GM18520 (cell line): Measurements from ENCODE around the gene LCN12.

Experiments
- ATAC-seq: cut with Tn5 transposase; IDR thresholded peaks from one replicate; pipeline ENCODE4 v1.9.1; 2021; ENCODE audit not compliant: unreplicated experiment

Gene LCN12

DNA sequence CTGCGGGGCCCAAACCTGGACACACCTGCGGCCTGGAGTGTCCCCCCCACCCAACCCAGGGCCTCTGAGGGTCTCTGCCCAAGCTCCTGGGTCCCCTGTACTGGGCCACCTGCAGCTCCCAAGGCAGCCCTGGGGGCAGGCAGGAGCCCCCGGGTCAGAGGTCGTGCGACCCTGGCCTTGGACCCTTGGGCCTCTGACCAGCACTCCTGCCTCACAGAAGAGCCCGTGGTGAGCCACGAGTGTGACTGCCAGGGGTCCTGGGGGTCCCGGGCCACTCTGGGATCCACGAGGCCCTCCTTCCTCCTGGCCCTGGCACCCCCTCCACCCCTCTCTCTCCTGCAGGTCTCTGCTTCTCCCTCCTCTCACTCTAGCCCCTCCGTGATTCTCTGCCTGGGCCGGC is 20.3 kb downstream of the LCN12 start:
- ATAC-seq, result no peak

DNA sequence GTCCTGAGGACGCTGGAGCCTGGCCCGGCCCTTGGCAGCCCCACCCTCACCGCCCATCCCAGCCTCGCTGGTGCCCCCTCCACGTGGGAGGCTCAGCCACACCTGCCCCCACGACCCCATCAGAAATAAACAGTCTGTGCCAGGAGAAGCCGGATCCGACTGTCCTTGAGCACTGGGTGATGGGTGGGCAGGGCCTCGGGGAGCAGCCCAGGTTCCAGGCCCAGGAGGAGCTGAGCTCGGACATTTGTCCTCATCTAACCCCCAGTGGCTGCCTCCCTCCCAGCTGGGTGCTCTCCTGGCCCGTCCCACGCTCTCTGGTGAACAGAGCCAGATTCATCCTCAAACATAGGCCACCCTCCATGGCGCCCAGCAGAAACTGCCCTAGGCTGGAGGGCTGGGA is 20.7 kb downstream of the LCN12 start:
- ATAC-seq, result no peak

DNA sequence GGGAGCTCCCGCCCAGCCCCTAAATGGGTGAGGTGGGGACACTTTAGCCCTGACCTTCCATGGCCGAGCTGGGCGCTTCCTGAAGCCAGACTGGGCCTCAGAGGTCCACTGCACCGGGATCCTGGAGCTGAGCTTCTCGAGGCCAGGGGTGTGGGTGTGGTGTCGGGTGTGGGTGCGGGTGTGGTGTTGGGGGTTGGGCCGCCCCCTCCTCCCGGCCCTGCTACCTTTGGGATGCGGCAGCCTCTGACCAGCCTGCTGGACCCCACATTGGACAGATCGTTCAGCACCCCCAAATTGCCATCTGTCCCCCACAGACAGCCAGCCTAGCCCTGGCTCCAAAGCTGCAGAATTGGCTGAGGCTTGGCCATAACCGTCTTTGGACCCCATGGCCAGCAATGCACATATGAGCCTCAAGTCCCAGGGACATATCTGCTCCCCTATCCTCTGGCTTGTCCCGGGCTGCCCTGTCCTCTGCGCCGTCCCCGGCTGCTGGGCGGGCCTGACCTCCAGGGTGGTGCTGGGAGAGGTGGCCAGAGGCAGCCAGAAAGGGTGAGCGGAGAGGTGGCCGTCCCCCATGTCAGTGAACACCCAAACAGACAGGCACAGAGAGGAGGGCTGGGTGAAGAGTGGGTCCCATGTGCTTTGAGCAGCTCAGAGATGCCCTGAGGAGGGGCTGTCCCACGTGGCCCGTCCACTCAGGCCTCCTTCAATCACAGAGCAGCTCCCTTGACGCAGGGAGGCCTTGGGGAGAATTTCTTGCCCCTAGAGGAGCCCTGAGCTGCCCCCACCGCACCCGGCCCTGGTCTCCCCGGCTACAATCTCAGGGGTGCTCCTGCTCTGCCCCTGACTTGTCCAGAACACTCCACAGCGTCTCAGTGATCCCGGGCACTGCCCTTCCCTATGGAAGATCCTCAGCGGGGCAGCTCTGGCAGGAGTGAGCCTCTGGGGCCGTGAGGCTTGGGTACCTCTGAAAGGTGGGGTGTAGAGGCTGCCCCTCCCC is 21.8 kb downstream of the LCN12 start:
- no peak for ATAC-seq

DNA sequence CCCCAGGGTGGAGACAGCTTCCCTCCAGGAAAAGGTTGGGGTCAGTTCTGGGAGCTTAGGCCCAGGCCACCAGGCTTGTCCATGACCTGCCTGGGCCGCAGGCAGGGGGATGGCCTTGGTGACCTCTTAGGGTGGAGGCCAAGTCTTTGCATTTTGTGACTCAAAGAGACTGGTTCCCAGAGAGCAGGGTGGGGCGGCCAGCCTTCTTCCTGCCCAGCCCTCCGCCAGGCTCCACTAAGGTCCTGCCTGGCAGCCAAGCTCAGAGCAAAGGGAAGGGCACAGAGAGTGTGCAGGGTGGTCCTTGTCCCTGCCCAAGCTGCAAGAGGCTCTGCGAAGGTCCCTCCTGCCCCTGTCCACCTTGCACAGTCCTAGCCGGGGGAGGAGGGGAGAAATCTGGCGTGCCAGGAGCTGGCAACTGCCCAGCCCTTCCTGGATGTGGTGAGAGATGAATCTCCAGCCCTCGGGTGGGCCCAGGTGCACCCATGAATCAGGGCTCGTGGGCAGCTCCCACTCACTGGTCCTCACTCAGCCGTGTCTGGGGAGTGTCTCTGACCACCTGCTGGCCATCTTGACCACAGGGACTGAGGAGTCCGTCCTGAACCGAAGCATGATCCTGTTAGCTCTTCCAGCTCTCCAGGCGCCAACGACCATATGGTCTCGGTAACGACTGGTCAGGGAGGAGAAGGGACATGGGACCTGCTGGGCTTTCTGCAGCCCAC is 22.9 kb downstream of the LCN12 start:
- ATAC-seq, result no peak

DNA sequence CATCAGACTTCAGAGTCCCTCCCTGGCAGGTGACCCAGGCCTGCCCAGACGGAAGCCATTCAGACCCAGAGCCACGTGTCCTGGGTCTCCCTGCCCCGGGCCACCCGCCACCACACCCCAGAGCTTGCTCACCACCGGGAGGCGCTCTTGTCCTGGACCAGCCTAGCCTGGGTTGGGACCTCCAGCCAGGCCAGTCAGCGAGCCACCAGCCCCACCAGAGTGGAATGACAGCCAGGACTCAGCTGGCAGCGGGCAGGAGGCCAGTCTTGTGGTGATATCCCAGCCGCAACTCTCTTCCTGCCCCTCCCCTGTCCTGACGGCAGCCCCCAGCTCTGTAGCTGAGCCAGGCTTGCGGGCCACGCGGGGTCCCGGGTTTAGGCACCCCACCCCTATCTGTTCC is 23.6 kb downstream of the LCN12 start:
- ATAC-seq, result no peak

DNA sequence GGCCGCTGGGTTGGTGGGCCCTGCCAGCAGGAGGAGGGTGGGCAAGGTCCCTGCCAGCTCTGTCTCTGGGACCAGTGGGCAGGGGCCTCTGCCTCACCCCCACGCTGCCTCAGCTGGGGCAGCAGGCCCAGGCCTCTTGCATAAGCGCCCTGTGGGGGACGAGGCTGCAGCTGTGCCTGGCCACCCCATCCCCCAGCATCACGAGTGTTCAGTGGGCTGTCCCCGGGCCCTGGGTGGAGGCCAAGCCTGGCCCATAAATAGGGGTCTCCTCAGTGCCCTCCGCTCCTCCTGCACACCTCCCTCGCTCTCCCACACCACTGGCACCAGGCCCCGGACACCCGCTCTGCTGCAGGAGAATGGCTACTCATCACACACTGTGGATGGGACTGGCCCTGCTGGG is 25.1 kb downstream of the LCN12 start, which contains the start of gene PTGDS:
PTGDS (plus strand) TSS at position 282 of the 400 bp plus-strand sequence; CDS start at position 357, 75 bp downstream.
- no peak for ATAC-seq

DNA sequence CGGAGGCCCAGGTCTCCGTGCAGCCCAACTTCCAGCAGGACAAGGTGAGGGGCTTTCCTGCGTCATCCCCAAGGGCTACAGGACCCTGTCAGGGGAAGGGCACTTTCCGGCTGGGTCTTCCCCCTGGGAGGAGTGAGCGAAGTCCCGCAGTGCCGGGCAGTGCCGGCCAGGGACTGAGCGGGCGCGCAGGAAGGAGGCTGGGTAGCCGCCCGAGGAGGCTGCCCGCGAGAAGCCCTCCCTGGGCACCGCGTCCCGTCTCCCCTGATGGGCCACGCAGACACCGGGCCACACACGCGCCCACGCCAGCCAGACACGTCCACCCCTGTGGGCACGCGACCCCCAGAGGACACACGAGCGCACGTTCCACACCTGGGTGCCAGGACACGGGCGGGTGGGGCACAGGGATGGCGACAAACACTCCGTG is 25.6 kb downstream of the LCN12 start:
- no peak for ATAC-seq

DNA sequence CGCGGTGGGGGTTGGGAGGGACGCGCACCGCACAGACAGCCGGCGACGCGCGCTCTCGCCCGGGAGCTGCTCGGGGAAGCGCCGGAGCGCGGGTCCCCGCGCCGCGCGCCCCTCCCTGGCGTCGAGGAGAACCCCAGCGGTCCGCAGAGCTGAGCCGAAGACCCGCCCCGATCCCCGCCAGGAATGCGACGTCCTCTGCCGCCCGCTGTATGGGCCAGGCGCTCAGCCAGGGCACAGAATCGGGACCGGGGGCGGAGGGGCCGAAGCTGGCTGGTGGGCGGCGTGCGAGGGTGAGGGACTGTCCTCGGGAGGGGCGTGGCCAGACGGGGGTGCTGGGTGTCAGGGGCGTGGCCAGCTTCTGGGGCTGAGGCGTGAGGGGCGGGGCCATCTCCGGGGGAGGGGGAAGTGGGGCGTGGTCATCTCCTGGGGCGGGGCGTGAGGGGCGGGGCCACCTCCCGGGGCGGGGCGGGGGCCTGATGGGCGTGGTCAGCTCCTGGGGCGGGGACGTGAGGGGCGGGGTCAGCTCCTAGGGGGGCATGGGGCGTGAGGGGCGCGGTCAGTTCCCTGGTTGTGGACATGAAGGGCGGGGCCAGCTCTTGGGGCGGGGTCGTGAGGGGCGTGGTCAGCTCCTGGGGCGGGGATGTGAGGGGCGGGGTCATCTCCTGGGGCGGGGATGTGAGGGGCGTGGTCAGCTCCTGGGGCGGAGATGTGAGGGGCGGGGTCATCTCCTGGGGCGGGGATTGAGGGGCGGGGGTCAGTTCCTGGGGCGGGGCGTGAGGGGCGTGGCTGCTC is 26.2 kb downstream of the LCN12 start:
- no peak for ATAC-seq

DNA sequence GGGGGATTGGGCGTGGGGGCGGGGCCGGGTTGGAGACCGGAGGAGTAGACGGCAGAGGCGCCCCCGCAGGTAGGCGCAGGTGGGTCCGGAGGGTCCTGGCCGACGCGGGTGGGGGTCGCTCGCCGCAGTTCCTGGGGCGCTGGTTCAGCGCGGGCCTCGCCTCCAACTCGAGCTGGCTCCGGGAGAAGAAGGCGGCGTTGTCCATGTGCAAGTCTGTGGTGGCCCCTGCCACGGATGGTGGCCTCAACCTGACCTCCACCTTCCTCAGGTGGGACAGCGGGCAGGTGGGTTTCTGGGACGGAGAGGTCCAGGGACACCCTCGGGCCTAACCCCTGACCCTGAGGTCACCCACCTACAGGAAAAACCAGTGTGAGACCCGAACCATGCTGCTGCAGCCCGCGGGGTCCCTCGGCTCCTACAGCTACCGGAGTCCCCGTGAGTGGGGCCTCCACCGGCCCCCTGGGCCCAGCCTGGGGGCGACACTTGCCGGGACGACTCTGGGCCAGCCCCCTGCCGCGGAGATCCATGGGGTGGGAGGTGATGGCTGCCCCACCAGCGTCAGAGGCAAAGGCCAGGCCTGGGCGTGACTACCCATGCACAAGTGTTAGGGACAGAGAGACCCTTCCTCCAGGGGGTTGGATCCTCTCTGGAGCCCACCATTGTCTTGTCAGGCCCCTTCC is 26.9 kb downstream of the LCN12 start:
- no peak for ATAC-seq

DNA sequence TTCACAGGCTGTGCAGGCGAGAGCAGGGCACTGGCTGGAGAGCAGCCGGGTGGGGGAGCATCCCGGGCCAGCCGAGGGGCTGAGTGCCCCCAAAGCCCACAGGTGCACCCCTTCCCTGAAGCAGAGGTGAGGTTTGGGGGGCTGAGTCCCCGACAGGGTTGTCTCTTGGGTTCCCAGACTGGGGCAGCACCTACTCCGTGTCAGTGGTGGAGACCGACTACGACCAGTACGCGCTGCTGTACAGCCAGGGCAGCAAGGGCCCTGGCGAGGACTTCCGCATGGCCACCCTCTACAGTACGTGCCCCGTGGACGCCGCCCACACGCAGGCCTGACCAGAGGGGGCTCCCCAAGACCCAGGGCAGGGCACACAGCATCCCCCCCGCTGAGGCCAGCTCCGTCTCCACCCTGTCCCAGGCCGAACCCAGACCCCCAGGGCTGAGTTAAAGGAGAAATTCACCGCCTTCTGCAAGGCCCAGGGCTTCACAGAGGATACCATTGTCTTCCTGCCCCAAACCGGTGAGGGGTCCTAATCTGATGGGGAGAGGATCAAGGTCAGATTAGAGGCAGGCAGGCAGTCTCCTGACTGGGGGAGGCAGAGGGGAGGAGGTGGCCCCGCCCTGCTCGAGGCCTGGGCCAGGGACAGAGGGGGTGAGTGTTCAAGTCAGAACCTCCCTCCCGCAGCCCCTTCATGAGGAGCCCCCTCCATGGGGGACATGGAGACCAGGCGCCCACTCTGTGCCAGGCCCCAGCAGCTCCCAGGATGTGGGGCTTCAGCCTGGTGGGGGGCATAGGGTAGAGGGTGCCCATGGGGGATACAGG is 27.9 kb downstream of the LCN12 start:
- no peak for ATAC-seq

DNA sequence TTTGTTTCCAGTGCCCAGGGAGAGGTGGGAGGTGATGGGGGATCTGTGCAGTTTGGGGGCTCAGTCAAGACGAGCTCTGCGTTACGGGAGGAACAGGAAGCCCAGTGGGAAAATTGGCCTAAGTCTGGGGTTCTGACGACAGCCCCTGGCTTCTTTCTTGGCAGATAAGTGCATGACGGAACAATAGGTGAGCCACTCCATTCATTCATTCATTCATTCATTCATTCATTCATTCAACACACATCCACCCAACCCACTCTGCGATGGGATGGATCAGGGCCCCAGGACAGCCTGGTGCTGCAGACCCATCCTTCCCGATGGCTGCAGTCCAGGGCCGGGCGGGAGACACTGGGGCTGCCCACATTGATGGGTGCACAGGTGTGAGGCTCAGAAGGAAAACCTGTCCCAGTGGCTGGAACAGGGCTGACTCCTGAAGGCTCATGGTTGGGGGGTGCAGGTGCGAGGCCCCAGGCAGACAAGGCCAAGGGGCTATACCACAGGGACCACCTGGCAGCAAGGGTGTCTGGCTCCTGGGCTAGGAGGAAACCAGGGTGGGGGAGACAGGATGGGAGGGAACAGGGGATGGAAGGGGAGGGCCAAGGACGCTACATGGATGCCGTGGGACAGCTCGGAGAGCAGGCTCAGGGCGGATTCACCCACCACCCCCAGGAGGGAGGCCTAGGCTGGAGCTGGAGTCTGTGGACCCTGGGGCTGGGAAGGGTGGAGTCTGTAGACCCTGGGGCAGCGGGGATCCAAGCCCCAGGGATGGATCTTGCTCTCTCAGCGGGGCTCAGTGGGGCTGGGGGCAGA is 28.8 kb downstream of the LCN12 start:
- no peak for ATAC-seq

DNA sequence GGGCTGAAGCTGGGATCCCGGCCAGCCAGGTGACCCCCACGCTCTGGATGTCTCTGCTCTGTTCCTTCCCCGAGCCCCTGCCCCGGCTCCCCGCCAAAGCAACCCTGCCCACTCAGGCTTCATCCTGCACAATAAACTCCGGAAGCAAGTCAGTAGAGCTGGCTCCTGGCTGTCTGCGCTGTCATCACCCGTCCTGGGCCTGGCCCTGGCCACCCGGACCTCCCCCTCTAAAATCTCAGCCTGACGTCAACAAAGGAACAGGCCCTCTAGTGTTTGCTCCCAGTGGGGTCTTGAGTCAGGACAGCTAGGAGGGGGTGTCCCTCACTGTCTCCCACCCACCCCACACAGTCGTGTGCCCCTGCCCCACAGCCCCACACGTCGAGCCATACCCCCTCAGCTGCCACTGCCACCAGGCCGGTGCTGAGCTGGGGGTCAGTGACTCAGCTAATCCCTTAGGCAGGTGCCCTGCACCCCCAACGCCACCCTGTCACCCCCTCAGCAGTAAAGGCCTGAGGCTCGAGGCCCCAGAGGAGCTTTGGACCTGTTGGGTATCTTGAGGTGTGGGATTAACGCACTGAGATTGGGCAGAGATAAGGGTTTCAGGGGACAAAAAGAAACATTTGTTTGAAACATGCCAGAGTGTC is 29.6 kb downstream of the LCN12 start:
- ATAC-seq, result no peak

DNA sequence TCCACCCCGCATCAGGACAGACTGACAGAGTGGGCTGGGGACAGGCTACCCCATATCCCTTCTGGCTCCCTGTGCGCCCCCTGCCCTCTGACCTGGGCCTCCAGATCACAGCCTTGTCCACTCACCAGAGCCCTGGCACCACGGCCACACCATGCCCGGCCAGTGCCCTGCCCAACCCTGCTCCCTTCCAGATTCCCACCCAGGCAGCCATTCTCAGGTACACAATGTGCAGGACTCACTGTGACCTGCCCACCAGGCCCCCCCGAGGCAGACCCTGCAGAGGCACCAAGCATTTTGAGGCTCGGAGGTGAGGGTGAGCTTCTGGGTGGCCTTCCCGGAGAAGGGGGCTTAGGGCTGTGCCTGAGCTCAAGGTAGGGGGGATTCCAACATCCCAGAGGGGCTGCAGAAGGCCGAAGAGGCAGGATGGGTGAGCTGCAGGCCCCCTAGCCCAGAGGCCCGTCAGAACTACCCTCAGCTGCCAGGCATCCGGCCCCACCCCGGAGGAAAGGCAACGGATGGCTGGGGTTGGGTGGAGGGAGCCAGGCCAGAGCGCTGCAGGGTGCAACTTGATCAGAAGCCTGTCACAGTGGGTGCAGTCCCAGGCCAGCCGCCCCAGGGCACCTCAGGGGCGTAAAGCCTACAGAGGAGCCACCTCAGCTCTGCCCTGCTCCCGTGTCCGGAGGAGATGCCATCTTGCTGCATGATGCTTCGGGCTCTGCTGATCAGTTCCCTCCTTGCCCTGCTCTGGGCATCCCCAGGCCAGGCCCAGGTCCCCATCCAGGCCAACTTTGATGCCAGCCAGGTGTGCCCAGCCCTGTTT is 30.4 kb downstream of the LCN12 start, which contains the start of gene LCNL1:
LCNL1 (plus strand) TSS at position 762 of the 820 bp plus-strand sequence. CDS start 594 bp downstream, outside the sequence.
- no peak for ATAC-seq

DNA sequence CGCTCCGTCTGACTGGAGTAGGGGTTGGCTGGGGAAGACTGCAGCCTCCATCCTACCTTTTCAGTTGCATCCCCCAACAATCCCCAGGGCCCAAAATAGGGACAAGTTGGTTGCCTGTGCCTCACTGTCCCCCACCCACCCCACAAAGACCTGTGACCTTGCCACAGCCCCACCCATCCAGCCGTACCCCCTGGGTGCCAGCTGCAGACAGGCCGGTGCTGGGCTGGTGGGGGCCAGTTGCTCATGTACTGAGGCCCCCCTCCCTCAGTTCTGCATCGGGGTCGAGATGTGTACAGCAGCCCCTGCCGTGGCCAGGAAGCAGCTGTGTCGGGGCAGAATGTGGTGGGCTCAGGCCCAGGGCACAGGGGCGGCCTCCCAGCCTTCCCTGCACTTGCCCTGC is 31.1 kb downstream of the LCN12 start:
- no peak for ATAC-seq

DNA sequence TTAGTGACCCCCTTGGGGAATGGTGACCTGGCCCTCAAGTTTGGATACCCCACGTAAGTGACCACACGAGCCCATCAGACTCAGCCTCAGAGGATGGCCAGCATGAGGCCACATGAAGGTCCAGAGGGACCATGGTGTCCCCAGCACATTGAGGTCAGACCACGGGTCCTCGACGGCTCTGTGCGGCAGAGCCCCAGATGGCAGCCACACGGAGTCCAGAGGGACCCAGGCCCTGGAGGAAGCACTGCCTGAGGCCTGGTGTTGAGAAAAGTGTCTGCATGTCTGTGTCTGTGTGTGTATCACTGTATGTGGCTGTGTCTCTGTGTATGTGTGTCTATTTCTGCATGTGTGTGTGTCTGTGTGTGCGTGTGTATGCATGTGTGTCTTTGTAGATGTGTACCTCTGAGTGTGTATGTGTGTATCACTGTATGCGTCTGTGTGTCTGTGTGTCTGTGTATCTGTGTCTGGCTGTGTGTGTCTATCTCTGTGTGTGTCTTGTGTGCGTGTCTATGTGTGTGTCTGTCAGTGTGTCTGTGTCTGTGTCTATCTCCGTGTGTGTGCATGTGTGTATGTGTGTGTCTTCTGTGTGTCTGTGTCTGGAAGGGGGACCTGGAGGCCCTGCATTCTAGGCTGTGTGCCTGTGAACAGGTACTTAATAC is 31.7 kb downstream of the LCN12 start:
- no peak for ATAC-seq

DNA sequence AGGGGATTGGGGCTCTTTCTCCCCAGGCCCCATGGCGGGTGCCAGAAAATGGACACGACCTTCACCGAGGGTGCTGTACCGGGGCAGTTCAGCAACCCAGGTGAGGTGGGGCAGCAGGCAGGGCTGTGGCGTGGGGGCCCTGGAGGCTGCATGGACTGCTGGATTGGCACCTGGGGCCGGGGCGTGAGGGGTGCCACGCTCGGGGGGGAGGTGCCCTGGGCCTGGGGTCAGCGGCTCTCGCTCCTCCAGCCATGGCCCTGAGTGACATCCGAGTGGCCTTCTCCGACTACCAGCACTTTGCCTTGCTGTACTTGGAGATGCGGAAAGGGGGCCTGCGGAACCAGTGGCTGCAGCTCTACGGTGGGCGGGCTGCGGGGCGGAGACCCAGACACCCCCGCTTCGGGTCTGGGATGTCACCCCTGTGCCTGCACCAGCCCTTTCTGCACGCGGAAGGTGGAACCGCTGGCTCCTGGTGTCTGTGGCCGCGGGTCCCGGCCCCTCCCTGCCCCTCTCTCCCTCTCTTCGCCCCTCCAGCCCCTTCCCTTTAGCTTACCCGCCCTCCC is 32.5 kb downstream of the LCN12 start:
- no peak for ATAC-seq
